Measurements from ENCODE around the gene HMG20B. TPM values are rescaled to one million over a fixed set of nuclear protein-coding genes. Genes with fewer than 3 reads are reported as not detected.
A peak's percentile ranks its signal among the peaks of the same experiment; 100 is the strongest.

Gene HMG20B
- total RNA-seq, 1 donor from 2014 or later, result 149 TPM

- no peaks in the 10 kb centered on the region for H3K27me3 ChIP-seq
- H3K36me3 ChIP-seq, result peaks cover 34 to 36% of the 10 kb centered on the region in 2 donors
- intact Hi-C loops (cut with DNase I), result no loop called here
- no peaks in the 10 kb centered on the region for H3K9me3 ChIP-seq
- H3K4me1 ChIP-seq, result peaks cover 23 to 45% of the 10 kb centered on the region in 2 donors
- H3K4me3 ChIP-seq, result no peak overlapping the region
- peak overlapping the region; percentile 94 to 99 for H3K27ac ChIP-seq
- no peak for DNase-seq (ENCODE audit: low spot score in 2 of 2)
- TF ChIP-seq, protein P1, sequence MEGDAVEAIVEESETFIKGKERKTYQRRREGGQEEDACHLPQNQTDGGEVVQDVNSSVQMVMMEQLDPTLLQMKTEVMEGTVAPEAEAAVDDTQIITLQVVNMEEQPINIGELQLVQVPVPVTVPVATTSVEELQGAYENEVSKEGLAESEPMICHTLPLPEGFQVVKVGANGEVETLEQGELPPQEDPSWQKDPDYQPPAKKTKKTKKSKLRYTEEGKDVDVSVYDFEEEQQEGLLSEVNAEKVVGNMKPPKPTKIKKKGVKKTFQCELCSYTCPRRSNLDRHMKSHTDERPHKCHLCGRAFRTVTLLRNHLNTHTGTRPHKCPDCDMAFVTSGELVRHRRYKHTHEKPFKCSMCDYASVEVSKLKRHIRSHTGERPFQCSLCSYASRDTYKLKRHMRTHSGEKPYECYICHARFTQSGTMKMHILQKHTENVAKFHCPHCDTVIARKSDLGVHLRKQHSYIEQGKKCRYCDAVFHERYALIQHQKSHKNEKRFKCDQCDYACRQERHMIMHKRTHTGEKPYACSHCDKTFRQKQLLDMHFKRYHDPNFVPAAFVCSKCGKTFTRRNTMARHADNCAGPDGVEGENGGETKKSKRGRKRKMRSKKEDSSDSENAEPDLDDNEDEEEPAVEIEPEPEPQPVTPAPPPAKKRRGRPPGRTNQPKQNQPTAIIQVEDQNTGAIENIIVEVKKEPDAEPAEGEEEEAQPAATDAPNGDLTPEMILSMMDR (IDR thresholded peaks at IDR 0.05), result no peak
Observed at GRCh38 chr19:3601021-3601420, 28.3 kb downstream of the HMG20B start.

- Histone ChIP-seq H3K9me3 (no peaks in the 10 kb centered on the region), H3K4me3 (peak overlapping the region; percentile 74 to 96), H3K27ac (peak overlapping the region; percentile 94 to 99), H3K4me1 (peaks cover 33 to 56% of the 10 kb centered on the region in 2 donors), H3K36me3 (peaks cover 18 to 21% of the 10 kb centered on the region in 2 donors), H3K27me3 (no peaks in the 10 kb centered on the region)
- DNase-seq (ENCODE audit: low spot score in 2 of 2), result peak in 1 of 2 donors; percentile 87
- intact Hi-C loops (cut with DNase I), result no loop called here
- TF ChIP-seq, protein P1 (IDR thresholded peaks at IDR 0.05), result no peak
Observed at GRCh38 chr19:3603121-3603811, 30.5 kb downstream of the HMG20B start.

- peak; percentile 23 to 89 for DNase-seq (ENCODE audit: low spot score in 2 of 2)
- Histone ChIP-seq H3K27me3 (no peaks in the 10 kb centered on the region), H3K4me3 (peak overlapping the region; percentile 74 to 96), H3K27ac (peak overlapping the region; percentile 94 to 99), H3K4me1 (peaks cover 44 to 68% of the 10 kb centered on the region in 2 donors), H3K9me3 (no peaks in the 10 kb centered on the region), H3K36me3 (peaks cover 10 to 12% of the 10 kb centered on the region in 2 donors)
- TF ChIP-seq, protein P1 (IDR thresholded peaks at IDR 0.05), result no peak
- intact Hi-C loops (cut with DNase I), result no loop called here
Observed at GRCh38 chr19:3604227-3604986, 31.7 kb downstream of the HMG20B start.

DNA sequence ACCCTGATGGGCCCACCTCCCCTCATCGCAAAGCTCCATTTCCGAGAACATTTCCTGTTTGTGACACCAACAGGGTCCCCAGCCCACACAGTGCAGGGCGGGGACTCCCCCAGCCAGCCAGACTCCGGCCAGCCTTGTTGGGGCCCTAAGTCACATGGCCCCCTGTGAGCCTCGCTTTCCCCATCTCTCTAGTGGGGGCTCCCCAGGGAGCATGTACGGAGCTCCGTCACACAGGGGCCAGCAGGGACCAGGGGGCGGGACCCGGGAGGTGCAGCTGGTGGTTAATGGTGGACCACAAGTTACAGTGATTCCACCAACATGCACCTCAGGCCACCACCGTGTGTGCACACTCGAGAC is 32.2 kb downstream of the HMG20B start:
- H3K27me3 ChIP-seq, result no peaks in the 10 kb centered on the region
- H3K36me3 ChIP-seq, result peaks cover 5 to 6% of the 10 kb centered on the region in 2 donors
- no peaks in the 10 kb centered on the region for H3K9me3 ChIP-seq
- DNase-seq (ENCODE audit: low spot score in 2 of 2), result no peak
- H3K4me3 ChIP-seq, result peak overlapping the region; percentile 74 to 96
- peaks cover 50 to 73% of the 10 kb centered on the region in 2 donors for H3K4me1 ChIP-seq
- TF ChIP-seq, protein P1 (IDR thresholded peaks at IDR 0.05), result no peak
- intact Hi-C loops (cut with DNase I), result loop anchor here (5.0 kb wide), 3 partner anchors 48 to 148 kb away; partner anchors contain the start of genes FZR1 and MFSD12
- peak overlapping the region; percentile 94 to 99 for H3K27ac ChIP-seq

DNA sequence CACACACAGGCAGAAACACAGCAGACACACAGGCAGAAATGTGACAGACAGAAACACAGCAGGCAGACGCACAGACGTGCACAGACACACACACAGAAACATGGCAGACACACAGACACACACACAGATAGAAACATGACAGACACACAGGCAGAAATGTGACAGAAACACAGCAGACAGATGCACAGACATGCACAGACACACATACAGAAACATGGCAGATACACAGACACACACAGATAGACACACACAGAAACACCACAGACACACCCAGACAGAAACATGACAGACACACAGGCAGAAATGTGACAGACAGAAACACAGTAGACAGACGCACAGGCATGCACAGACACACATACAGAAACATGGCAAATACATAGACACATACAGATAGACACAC is 32.6 kb downstream of the HMG20B start:
- TF ChIP-seq, protein P1 (IDR thresholded peaks at IDR 0.05), result no peak
- peaks cover under 1 to 2% of the 10 kb centered on the region in 2 donors for H3K36me3 ChIP-seq
- intact Hi-C loops (cut with DNase I), result loop anchor here (5.0 kb wide), 3 partner anchors 48 to 148 kb away; partner anchors contain the start of genes FZR1 and MFSD12
- no peaks in the 10 kb centered on the region for H3K9me3 ChIP-seq
- no peak for DNase-seq (ENCODE audit: low spot score in 2 of 2)
- peak overlapping the region; percentile 94 to 99 for H3K27ac ChIP-seq
- H3K4me3 ChIP-seq, result peak overlapping the region; percentile 74 to 96
- peaks cover 50 to 76% of the 10 kb centered on the region in 2 donors for H3K4me1 ChIP-seq
- H3K27me3 ChIP-seq, result no peaks in the 10 kb centered on the region
